Mucosa of rectum (tissue), 2 donors: Measurements from ENCODE around the gene ANKS1A.

Source experiments
- H3K27ac ChIP-seq, 2 donors: one replicate each; pipeline ENCODE4 v1.7.0; 2013; ENCODE audit warnings: inconsistent platforms in 2 of 2, low read depth in 2 of 2, low read length in 2 of 2
- H3K27me3 ChIP-seq, 2 donors: one replicate each; pipeline ENCODE4 v1.7.0; 2013; ENCODE audit warnings: low read length in 2 of 2; ENCODE audit not compliant: control insufficient read depth in 2 of 2, insufficient read depth in 2 of 2
- H3K36me3 ChIP-seq, 2 donors: one replicate each; pipeline ENCODE4 v1.7.0; 2013; ENCODE audit warnings: low read length in 2 of 2; ENCODE audit not compliant: control insufficient read depth in 2 of 2, insufficient read depth in 2 of 2
- H3K4me1 ChIP-seq, 2 donors: one replicate each; pipeline ENCODE4 v1.7.0; 2013; ENCODE audit warnings: low read length in 2 of 2, mild to moderate bottlenecking in 1 of 2; ENCODE audit not compliant: control insufficient read depth in 2 of 2, insufficient read depth in 2 of 2
- H3K4me3 ChIP-seq, 2 donors: one replicate each; pipeline ENCODE4 v1.7.0; 2013; ENCODE audit warnings: low read length in 2 of 2
- H3K9ac ChIP-seq, 2 donors: one replicate each; pipeline ENCODE4 v1.7.0; 2013; ENCODE audit warnings: low read length in 2 of 2, low read depth in 1 of 2, mild to moderate bottlenecking in 1 of 2
- H3K9me3 ChIP-seq, 2 donors: one replicate each; pipeline ENCODE4 v1.7.0; 2013; ENCODE audit warnings: low read length in 2 of 2; ENCODE audit not compliant: control insufficient read depth in 2 of 2
- donor health status: healthy.
- donor health status: Normal muscosa, but diverticular disease.

The ANKS1A gene

GRCh38 chr6:34970488-34970887 lies 81.4 kb downstream of the ANKS1A start:
- H3K4me3 ChIP-seq: no peak overlapping the region
- H3K9me3 ChIP-seq: no peaks in the 10 kb centered on the region
- H3K27me3 ChIP-seq: no peaks in the 10 kb centered on the region
- H3K36me3 ChIP-seq: peaks cover 13 to 18% of the 10 kb centered on the region in 2 donors
- no peaks in the 10 kb centered on the region for H3K4me1 ChIP-seq
- no peak overlapping the region for H3K27ac ChIP-seq
- no peak overlapping the region for H3K9ac ChIP-seq

GRCh38 chr6:34970957-34971356 lies 81.9 kb downstream of the ANKS1A start:
- Histone ChIP-seq H3K4me1 (no peaks in the 10 kb centered on the region), H3K9ac (no peak overlapping the region), H3K4me3 (no peak overlapping the region), H3K27ac (no peak overlapping the region), H3K9me3 (no peaks in the 10 kb centered on the region), H3K27me3 (no peaks in the 10 kb centered on the region), H3K36me3 (peaks cover 13 to 18% of the 10 kb centered on the region in 2 donors)

- no peaks in the 10 kb centered on the region for H3K9me3 ChIP-seq
Observed at GRCh38 chr6:34973547-34974248, 84.6 kb downstream of the ANKS1A start.

GRCh38 chr6:34974249-34974642 lies 85.2 kb downstream of the ANKS1A start:
- peaks cover 13 to 18% of the 10 kb centered on the region in 2 donors for H3K36me3 ChIP-seq
- no peak overlapping the region for H3K27ac ChIP-seq
- H3K27me3 ChIP-seq: no peaks in the 10 kb centered on the region
- H3K4me3 ChIP-seq: no peak overlapping the region
- H3K4me1 ChIP-seq: no peaks in the 10 kb centered on the region
- H3K9me3 ChIP-seq: no peaks in the 10 kb centered on the region
- H3K9ac ChIP-seq: no peak overlapping the region

More at GRCh38 chr6:34973547-34974248, 84.6 kb downstream of the ANKS1A start:
- peaks cover 13 to 18% of the 10 kb centered on the region in 2 donors for H3K36me3 ChIP-seq
- no peaks in the 10 kb centered on the region for H3K27me3 ChIP-seq
- H3K9ac ChIP-seq: no peak overlapping the region
- no peaks in the 10 kb centered on the region for H3K4me1 ChIP-seq
- no peak overlapping the region for H3K27ac ChIP-seq
- no peak overlapping the region for H3K4me3 ChIP-seq

GRCh38 chr6:34976239-34976638 lies 87.2 kb downstream of the ANKS1A start:
- no peaks in the 10 kb centered on the region for H3K27me3 ChIP-seq
- no peaks in the 10 kb centered on the region for H3K9me3 ChIP-seq
- no peak overlapping the region for H3K4me3 ChIP-seq
- H3K27ac ChIP-seq: no peak overlapping the region
- H3K36me3 ChIP-seq: peaks cover 3 to 4% of the 10 kb centered on the region in 2 donors
- no peak overlapping the region for H3K9ac ChIP-seq
- H3K4me1 ChIP-seq: no peaks in the 10 kb centered on the region

- Histone ChIP-seq H3K9me3 (no peaks in the 10 kb centered on the region), H3K27ac (no peak overlapping the region), H3K4me1 (no peaks in the 10 kb centered on the region), H3K27me3 (no peaks in the 10 kb centered on the region), H3K4me3 (no peak overlapping the region), H3K9ac (no peak overlapping the region), H3K36me3 (peaks cover 12 to 23% of the 10 kb centered on the region in 2 donors)
Observed at GRCh38 chr6:34979218-34979617, 90.2 kb downstream of the ANKS1A start.

- Histone ChIP-seq H3K4me3 (no peak overlapping the region), H3K27ac (no peak overlapping the region), H3K36me3 (peaks cover 15 to 27% of the 10 kb centered on the region in 2 donors), H3K9ac (no peak overlapping the region), H3K4me1 (no peaks in the 10 kb centered on the region), H3K9me3 (no peaks in the 10 kb centered on the region), H3K27me3 (no peaks in the 10 kb centered on the region)
Observed at GRCh38 chr6:34979994-34980393, 90.9 kb downstream of the ANKS1A start.

- H3K4me3 ChIP-seq: no peak overlapping the region
- no peak overlapping the region for H3K9ac ChIP-seq
- peaks cover 24 to 37% of the 10 kb centered on the region in 2 donors for H3K36me3 ChIP-seq
- no peaks in the 10 kb centered on the region for H3K27me3 ChIP-seq
- H3K4me1 ChIP-seq: no peaks in the 10 kb centered on the region
- no peaks in the 10 kb centered on the region for H3K9me3 ChIP-seq
- H3K27ac ChIP-seq: no peak overlapping the region
Observed at GRCh38 chr6:34981366-34981765, 92.3 kb downstream of the ANKS1A start.

- no peak overlapping the region for H3K27ac ChIP-seq
- no peaks in the 10 kb centered on the region for H3K4me1 ChIP-seq
- H3K9me3 ChIP-seq: no peaks in the 10 kb centered on the region
- H3K9ac ChIP-seq: no peak overlapping the region
- H3K36me3 ChIP-seq: peaks cover 25 to 40% of the 10 kb centered on the region in 2 donors
- H3K27me3 ChIP-seq: no peaks in the 10 kb centered on the region
- H3K4me3 ChIP-seq: no peak overlapping the region
Observed at GRCh38 chr6:34981951-34982350, 92.9 kb downstream of the ANKS1A start.

GRCh38 chr6:34982424-34982852 lies 93.4 kb downstream of the ANKS1A start:
- Histone ChIP-seq H3K36me3 (peaks cover 27 to 45% of the 10 kb centered on the region in 2 donors), H3K4me3 (no peak overlapping the region), H3K27ac (no peak overlapping the region)

More at GRCh38 chr6:34982424-34982852, 93.4 kb downstream of the ANKS1A start:
- Histone ChIP-seq H3K27me3 (no peaks in the 10 kb centered on the region), H3K4me1 (no peaks in the 10 kb centered on the region), H3K9me3 (no peaks in the 10 kb centered on the region), H3K9ac (no peak overlapping the region)
